ENCODE measurements around the gene CAMK1. TPM values are rescaled to one million over a fixed set of nuclear protein-coding genes. Genes with fewer than 3 reads are reported as not detected.
A peak's percentile ranks its signal among the peaks of the same experiment; 100 is the strongest.

CAMK1 gene
- total and polyA plus RNA-seq, 3 donors from 2014 or later, result 62.7 to 185 (median 127) TPM

- H3K36me3 ChIP-seq (ENCODE audit: low read depth, missing control alignments), result no peaks in the 10 kb centered on the region
- WGBS, 2 donors, result 65 to 72% methylated on average over 6 of the region's 6 CpGs
- DNase-seq, result peak; percentile 36
- no peak overlapping the region for H3K4me3 ChIP-seq
- H3K9me3 ChIP-seq, result no peaks in the 10 kb centered on the region
- H3K27ac ChIP-seq, result no peak overlapping the region
- intact Hi-C loops (cut with DNase I; ENCODE audit: low total_unique reads), result no loop called here
- no peaks in the 10 kb centered on the region for H3K27me3 ChIP-seq
- peak in 2 of 3 experiments; percentile 17 to 30 for TF ChIP-seq CTCF (IDR thresholded peaks at IDR 0.05)
- no peak for TF ChIP-seq POLR2A (IDR thresholded peaks at IDR 0.05)
- no peaks in the 10 kb centered on the region for H3K4me1 ChIP-seq
Observed at GRCh38 chr3:9715764-9716437, 53.8 kb downstream of the CAMK1 start.

- no peak overlapping the region for H3K27ac ChIP-seq
- intact Hi-C loops (cut with DNase I; ENCODE audit: low total_unique reads), result no loop called here
- 43 to 53% methylated on average over 3 to 4 of the region's 4 CpGs for WGBS, 2 donors
Observed at GRCh38 chr3:9715136-9715535, 54.6 kb downstream of the CAMK1 start.

GRCh38 chr3:9713142-9713541 is 56.6 kb downstream of the CAMK1 start:
- intact Hi-C loops (cut with DNase I; ENCODE audit: low total_unique reads), result no loop called here
- TF ChIP-seq POLR2A (IDR thresholded peaks at IDR 0.05) (no peak), CTCF (IDR thresholded peaks at IDR 0.05) (no peak)
- Histone ChIP-seq H3K27me3 (no peaks in the 10 kb centered on the region), H3K27ac (no peak overlapping the region), H3K4me3 (no peak overlapping the region), H3K36me3 (ENCODE audit: low read depth, missing control alignments) (no peaks in the 10 kb centered on the region), H3K9me3 (no peaks in the 10 kb centered on the region), H3K4me1 (no peaks in the 10 kb centered on the region)
- 88 to 90% methylated on average over 4 of the region's 4 CpGs for WGBS, 2 donors
- DNase-seq, result no peak

More at GRCh38 chr3:9715136-9715535, 54.6 kb downstream of the CAMK1 start:
- Histone ChIP-seq H3K4me3 (no peak overlapping the region), H3K36me3 (ENCODE audit: low read depth, missing control alignments) (no peaks in the 10 kb centered on the region), H3K9me3 (no peaks in the 10 kb centered on the region), H3K27me3 (no peaks in the 10 kb centered on the region), H3K4me1 (no peaks in the 10 kb centered on the region)
- no peak for TF ChIP-seq POLR2A (IDR thresholded peaks at IDR 0.05)
- no peak for DNase-seq

GRCh38 chr3:9712415-9712814 is 57.3 kb downstream of the CAMK1 start:
- Histone ChIP-seq H3K4me1 (no peaks in the 10 kb centered on the region), H3K27ac (no peak overlapping the region), H3K27me3 (no peaks in the 10 kb centered on the region), H3K9me3 (no peaks in the 10 kb centered on the region), H3K4me3 (no peak overlapping the region), H3K36me3 (ENCODE audit: low read depth, missing control alignments) (no peaks in the 10 kb centered on the region)
- no peak for TF ChIP-seq CTCF (IDR thresholded peaks at IDR 0.05)
- TF ChIP-seq POLR2A (IDR thresholded peaks at IDR 0.05), result no peak
- 92 to 100% methylated on average over 1 to 2 of the region's 2 CpGs for WGBS, 2 donors
- no peak for DNase-seq
- intact Hi-C loops (cut with DNase I; ENCODE audit: low total_unique reads), result no loop called here

- intact Hi-C loops (cut with DNase I; ENCODE audit: low total_unique reads), result no loop called here
- Histone ChIP-seq H3K36me3 (ENCODE audit: low read depth, missing control alignments) (no peaks in the 10 kb centered on the region), H3K9me3 (no peaks in the 10 kb centered on the region), H3K27me3 (no peaks in the 10 kb centered on the region), H3K4me1 (no peaks in the 10 kb centered on the region), H3K27ac (no peak overlapping the region), H3K4me3 (no peak overlapping the region)
- DNase-seq, result no peak
- TF ChIP-seq CTCF (IDR thresholded peaks at IDR 0.05), result no peak
- no peak for TF ChIP-seq POLR2A (IDR thresholded peaks at IDR 0.05)
- WGBS, 2 donors, result 83 to 91% methylated on average over 3 of the region's 3 CpGs
Observed at GRCh38 chr3:9710174-9710739, 59.5 kb downstream of the CAMK1 start.

Other genes starting within 250 kb of the CAMK1 start
- 1 to 10 TPM; 1.3 to 2.3 TPM for gene LHFPL4, start 216.1 kb downstream of the CAMK1 start, total RNA-seq
- gene LHFPL4, start 216.1 kb downstream of the CAMK1 start, polyA plus RNA-seq (ENCODE audit: insufficient read depth, low read depth, low replicate concordance), result 1.3 TPM
- 10 to 100 TPM; 58.9 to 70.6 TPM for gene MTMR14, start 120.4 kb downstream of the CAMK1 start, total RNA-seq
- gene MTMR14, start 120.4 kb downstream of the CAMK1 start, polyA plus RNA-seq (ENCODE audit: insufficient read depth, low read depth, low replicate concordance), result 43.6 TPM
- 1 to 10 TPM in 1 of 2 donors, under 1 TPM in 1; 0.31 to 1.4 TPM for gene CPNE9, start 66.1 kb downstream of the CAMK1 start, total RNA-seq
- 1.3 TPM for gene CPNE9, start 66.1 kb downstream of the CAMK1 start, polyA plus RNA-seq (ENCODE audit: insufficient read depth, low read depth, low replicate concordance)
- 10 to 100 TPM; 55.1 to 58.4 TPM for gene BRPF1, start 38.2 kb downstream of the CAMK1 start, total RNA-seq
- 47.4 TPM for gene BRPF1, start 38.2 kb downstream of the CAMK1 start, polyA plus RNA-seq (ENCODE audit: insufficient read depth, low read depth, low replicate concordance)
- 10 to 100 TPM; 30.3 to 36.4 TPM for gene OGG1, start 20.0 kb downstream of the CAMK1 start, total RNA-seq
- 18.8 TPM for gene OGG1, start 20.0 kb downstream of the CAMK1 start, polyA plus RNA-seq (ENCODE audit: insufficient read depth, low read depth, low replicate concordance)
- gene TADA3, start 22.5 kb upstream of the CAMK1 start, total RNA-seq, result 100 to 1,000 TPM in 1 of 2 donors, 10 to 100 TPM in 1; 94.6 to 123 TPM
- gene TADA3, start 22.5 kb upstream of the CAMK1 start, polyA plus RNA-seq (ENCODE audit: insufficient read depth, low read depth, low replicate concordance), result 123 TPM
- 100 to 1,000 TPM; 108 to 124 TPM for gene ARPC4, start 23.1 kb upstream of the CAMK1 start, total RNA-seq
- gene ARPC4, start 23.1 kb upstream of the CAMK1 start, polyA plus RNA-seq (ENCODE audit: insufficient read depth, low read depth, low replicate concordance), result 99.6 TPM
- 100 to 1,000 TPM; 142 to 163 TPM for gene TTLL3, start 40.3 kb upstream of the CAMK1 start, total RNA-seq
- 104 TPM for gene TTLL3, start 40.3 kb upstream of the CAMK1 start, polyA plus RNA-seq (ENCODE audit: insufficient read depth, low read depth, low replicate concordance)
- gene RPUSD3, start 74.1 kb upstream of the CAMK1 start, total RNA-seq, result 10 to 100 TPM; 53.3 to 63.4 TPM
- gene RPUSD3, start 74.1 kb upstream of the CAMK1 start, polyA plus RNA-seq (ENCODE audit: insufficient read depth, low read depth, low replicate concordance), result 124 TPM
- 1 to 10 TPM; 1.1 to 1.6 TPM for gene CIDEC, start 110.3 kb upstream of the CAMK1 start, total RNA-seq
- 2.9 TPM for gene CIDEC, start 110.3 kb upstream of the CAMK1 start, polyA plus RNA-seq (ENCODE audit: insufficient read depth, low read depth, low replicate concordance)
- gene JAGN1, start 120.7 kb upstream of the CAMK1 start, total RNA-seq, result 10 to 100 TPM; 33.3 to 39.8 TPM
- gene JAGN1, start 120.7 kb upstream of the CAMK1 start, polyA plus RNA-seq (ENCODE audit: insufficient read depth, low read depth, low replicate concordance), result 36.0 TPM
- under 1 TPM; 0.43 to 0.79 TPM for gene IL17RE, start 132.9 kb upstream of the CAMK1 start, total RNA-seq
- 1.8 TPM for gene IL17RE, start 132.9 kb upstream of the CAMK1 start, polyA plus RNA-seq (ENCODE audit: insufficient read depth, low read depth, low replicate concordance)
- gene IL17RC, start 147.2 kb upstream of the CAMK1 start, total RNA-seq, result 10 to 100 TPM; 21.0 to 26.1 TPM
- gene IL17RC, start 147.2 kb upstream of the CAMK1 start, polyA plus RNA-seq (ENCODE audit: insufficient read depth, low read depth, low replicate concordance), result 12.0 TPM
- gene CRELD1, start 163.9 kb upstream of the CAMK1 start, total RNA-seq, result 10 to 100 TPM; 34.9 to 37.1 TPM
- gene CRELD1, start 163.9 kb upstream of the CAMK1 start, polyA plus RNA-seq (ENCODE audit: insufficient read depth, low read depth, low replicate concordance), result 65.7 TPM
- gene PRRT3, start 182.5 kb upstream of the CAMK1 start, total RNA-seq, result 1 to 10 TPM; 6.6 to 7.2 TPM
- gene PRRT3, start 182.5 kb upstream of the CAMK1 start, polyA plus RNA-seq (ENCODE audit: insufficient read depth, low read depth, low replicate concordance), result 7.6 TPM
- 10 to 100 TPM; 64.2 to 72.5 TPM for gene EMC3, start 216.9 kb upstream of the CAMK1 start, total RNA-seq
- 270 TPM for gene EMC3, start 216.9 kb upstream of the CAMK1 start, polyA plus RNA-seq (ENCODE audit: insufficient read depth, low read depth, low replicate concordance)